AG10803 (cell line): Measurements from ENCODE around the gene SPSB1.

Source experiments
- DNase-seq: peaks from one replicate; pipeline ENCODE4 v3.0.0; 2010; ENCODE audit warnings: low read depth
- H3K4me3 ChIP-seq: 2 replicates; pipeline ENCODE4 v1.5.1; 2011; ENCODE audit warnings: mild to moderate bottlenecking, low read length, control low read depth
- CTCF ChIP-seq: conservative IDR thresholded peaks from 2 replicates; pipeline ENCODE4 v1.5.1; 2011; ENCODE audit warnings: mild to moderate bottlenecking, low read length, control low read depth, inconsistent platforms

Gene SPSB1

GRCh38 chr1:9400425-9401079 is 107.9 kb downstream of the SPSB1 start:
- no peak for DNase-seq
- no peak for TF ChIP-seq CTCF
- no peak overlapping the region for H3K4me3 ChIP-seq

GRCh38 chr1:9401080-9401453 is 108.4 kb downstream of the SPSB1 start:
- no peak overlapping the region for H3K4me3 ChIP-seq
- no peak for TF ChIP-seq CTCF
- DNase-seq = no peak

- no peak overlapping the region for H3K4me3 ChIP-seq
- no peak for TF ChIP-seq CTCF
- DNase-seq = no peak
These were observed 109.5 kb downstream of the SPSB1 start for GRCh38 chr1:9402256-9402616.

DNA sequence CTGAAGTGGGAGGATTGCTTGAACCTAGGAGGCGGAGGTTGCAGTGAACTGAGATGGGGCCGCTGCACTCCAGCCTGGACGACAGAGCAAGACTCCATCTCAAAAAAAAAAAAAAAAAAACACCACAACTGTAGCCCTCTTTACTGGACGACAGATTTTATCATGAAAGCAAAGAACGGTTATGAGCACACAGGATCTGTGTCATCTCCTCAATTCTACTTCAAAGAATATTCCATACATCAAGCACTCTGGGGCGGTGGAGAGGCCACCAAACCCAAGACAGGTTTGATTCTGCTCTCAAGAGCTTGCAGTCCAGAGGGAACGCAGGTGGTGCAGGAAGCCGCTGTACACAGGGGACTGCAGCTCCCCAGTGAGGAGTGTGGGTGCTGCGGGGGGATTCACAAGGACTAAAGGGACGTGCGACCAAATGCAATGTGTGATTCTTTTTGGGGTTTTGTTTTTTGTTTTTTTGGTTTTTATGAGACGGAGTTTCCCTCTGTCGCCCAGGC is 110.1 kb downstream of the SPSB1 start:
- DNase-seq = no peak
- H3K4me3 ChIP-seq = no peak overlapping the region
- no peak for TF ChIP-seq CTCF

DNA sequence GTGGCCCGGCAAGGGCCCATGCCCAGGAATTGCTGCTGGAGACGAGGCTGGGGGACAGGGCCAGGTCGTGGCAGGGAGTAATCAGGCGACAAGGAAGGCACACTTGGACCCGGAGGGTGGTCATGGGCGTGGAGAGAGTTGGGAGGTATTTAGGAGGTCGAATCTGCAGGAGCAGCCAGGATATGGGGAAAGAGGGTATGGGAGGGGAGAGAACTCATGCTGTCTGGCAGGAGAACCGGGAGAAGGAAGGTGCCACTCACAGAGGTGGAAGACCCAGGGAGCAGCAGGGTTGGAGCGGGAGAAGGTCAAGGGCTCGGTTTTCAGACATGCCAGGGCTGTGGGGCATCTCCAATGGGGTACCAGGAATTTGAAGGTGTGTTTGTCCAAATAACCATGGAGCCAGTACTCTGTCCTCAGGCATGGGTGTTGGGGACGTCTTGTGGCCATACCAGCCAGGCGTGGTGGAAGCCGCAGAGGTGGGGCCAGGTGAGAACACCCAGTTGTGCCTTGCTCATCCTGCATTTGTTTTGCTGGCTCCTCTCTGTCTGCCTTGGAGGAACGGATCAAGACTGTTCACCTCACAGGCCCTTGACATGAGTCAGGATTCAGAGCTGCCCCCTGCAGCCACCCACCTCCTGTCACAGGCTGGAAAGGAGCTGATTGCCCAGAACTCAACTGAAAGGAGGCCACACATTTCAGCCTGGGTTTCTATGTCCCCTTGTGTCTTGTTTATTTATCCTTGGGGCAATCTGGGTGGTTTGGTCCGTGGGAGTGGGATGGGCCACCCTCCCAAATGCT is 111.6 kb downstream of the SPSB1 start:
- no peak for TF ChIP-seq CTCF
- H3K4me3 ChIP-seq = no peak overlapping the region
- DNase-seq = no peak

DNA sequence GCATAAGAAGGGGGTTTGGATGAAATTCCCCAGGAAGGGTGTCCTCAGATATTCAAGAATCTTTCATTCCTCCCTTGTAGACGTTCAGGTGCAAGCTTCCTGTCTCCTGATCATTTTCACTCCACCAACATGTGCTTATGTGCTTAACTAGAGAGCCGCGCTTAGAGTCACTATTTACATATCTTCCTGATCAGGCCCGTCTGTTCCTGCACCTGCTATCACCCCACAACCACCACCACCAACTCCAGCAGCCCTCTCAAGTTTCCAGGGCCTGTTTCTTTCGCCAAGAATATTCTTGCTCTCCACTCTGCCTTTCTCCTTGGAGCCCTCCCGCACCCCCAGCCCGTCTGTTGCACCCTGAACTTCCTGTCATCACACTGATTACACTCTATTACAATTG is 113.4 kb downstream of the SPSB1 start:
- H3K4me3 ChIP-seq = no peak overlapping the region
- DNase-seq = no peak
- no peak for TF ChIP-seq CTCF
